SH-SY5Y (cell line): ENCODE measurements around the gene NUP85.

ENCODE experiments used
- GATA2 ChIP-seq: IDR thresholded peaks from 2 replicates; pipeline ENCODE4 v1.6.1; 2011; ENCODE audit warnings: mild to moderate bottlenecking, low read depth, low read length
- GATA3 ChIP-seq: IDR thresholded peaks from 2 replicates; pipeline ENCODE4 v1.6.1; 2011; ENCODE audit warnings: low read depth, mild to moderate bottlenecking, low read length, moderate library complexity

DNA sequence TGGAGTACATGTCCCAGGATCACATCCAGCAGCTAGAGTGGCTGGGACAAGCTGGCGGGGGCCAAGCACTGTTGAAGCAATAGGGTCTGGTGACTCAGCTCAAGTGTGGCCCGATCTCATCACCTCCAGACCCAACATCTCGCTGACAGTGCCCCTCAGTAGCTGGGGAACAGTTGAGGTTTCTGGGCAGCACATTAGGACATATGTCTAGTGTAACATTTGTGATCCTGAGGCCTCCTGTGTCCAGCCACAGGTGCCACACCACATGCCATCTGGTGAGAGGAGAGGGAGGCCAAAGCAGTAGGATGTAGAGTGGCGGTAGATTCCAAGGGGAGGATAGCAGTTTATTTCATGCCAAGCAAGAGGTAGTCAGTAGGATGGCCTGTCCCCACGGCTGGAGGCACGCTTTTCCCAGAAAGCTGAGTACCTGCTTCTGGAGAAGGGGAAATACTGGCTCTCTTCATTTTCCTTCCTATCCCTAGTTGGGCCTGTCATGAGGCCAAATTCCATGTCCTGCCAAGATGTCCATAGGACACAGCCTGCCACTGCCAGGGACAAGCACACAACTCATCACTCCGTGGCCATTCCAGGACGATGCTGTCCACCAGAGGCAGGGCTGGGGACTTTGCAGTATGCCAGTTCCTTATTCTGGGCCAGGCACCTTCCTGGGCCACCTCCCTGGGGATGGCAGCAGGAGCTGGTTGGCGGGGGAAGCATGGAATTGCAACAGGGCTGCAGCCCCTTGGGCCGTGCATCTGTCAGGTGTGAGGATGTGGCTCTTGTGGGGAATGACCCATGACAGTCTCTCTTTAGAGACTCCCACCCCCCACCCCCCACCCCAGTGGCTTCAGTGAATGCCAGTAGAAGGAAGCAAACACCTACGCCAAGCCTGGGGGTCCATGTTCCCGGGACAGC is 31.9 kb downstream of the NUP85 start:
- TF ChIP-seq GATA2: no peak
- no peak for TF ChIP-seq GATA3
